Measurements from ENCODE around the gene PDGFD. TPM values are rescaled to one million over a fixed set of nuclear protein-coding genes. Genes with fewer than 3 reads are reported as not detected.

Gene PDGFD
- total RNA-seq, 6 experiments from 2014 or later = 0.37 to 0.69 (median 0.42) TPM

DNA sequence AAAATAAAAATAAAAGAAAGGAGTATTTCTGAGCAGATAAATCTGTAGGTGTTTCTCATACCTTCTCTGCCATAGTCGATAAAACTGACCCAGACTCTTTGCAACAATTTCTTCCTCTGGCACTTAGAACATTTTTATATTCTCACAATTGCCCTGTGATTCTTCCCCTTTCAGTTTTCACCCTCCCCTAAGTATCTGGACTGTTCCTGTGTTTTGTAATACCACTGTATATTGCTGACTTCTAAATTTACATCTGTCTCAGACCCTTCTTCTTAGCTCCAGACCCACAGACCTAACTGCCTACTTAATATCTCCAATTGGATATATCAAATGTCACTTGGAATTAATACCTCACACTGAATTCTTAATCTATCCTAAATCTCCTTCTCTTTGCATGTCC lies 261.0 kb downstream of the PDGFD start:
- Mint-ChIP-seq H3K9me3 (no peaks in the 10 kb centered on the region), H3K4me1 (ENCODE audit: low read depth) (peaks cover 29% of the 10 kb centered on the region), H3K27me3 (ENCODE audit: insufficient read depth) (no peaks in the 10 kb centered on the region; the same call in 1 of the 2 replicates), H3K4me3 (no peak overlapping the region), H3K36me3 (ENCODE audit: low read depth) (no peaks in the 10 kb centered on the region), H3K27ac (no peak overlapping the region)
- TF ChIP-seq, protein P1, sequence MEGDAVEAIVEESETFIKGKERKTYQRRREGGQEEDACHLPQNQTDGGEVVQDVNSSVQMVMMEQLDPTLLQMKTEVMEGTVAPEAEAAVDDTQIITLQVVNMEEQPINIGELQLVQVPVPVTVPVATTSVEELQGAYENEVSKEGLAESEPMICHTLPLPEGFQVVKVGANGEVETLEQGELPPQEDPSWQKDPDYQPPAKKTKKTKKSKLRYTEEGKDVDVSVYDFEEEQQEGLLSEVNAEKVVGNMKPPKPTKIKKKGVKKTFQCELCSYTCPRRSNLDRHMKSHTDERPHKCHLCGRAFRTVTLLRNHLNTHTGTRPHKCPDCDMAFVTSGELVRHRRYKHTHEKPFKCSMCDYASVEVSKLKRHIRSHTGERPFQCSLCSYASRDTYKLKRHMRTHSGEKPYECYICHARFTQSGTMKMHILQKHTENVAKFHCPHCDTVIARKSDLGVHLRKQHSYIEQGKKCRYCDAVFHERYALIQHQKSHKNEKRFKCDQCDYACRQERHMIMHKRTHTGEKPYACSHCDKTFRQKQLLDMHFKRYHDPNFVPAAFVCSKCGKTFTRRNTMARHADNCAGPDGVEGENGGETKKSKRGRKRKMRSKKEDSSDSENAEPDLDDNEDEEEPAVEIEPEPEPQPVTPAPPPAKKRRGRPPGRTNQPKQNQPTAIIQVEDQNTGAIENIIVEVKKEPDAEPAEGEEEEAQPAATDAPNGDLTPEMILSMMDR (IDR thresholded peaks at IDR 0.05) = no peak
- DNase-seq = no peak

DNA sequence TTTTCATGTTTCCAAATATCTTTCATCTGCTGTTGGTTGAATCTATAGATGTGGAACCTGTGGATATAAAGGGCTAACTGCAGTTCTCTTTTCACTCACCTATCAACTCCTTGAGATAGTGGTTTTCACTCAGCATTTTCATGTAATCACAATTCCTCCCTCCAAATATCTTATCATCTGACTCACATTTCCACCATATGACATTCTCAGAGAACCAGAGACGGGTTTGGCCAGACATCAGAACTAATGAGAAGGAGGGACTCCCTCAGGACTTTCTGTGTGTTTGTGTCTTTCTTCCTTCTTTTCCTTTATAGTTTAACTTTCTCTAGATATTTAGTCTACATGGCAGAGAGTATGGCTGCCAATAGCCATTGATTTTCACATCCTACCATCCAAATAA lies 262.3 kb downstream of the PDGFD start:
- Mint-ChIP-seq H3K27me3 (ENCODE audit: insufficient read depth) (no peaks in the 10 kb centered on the region; the same call in 1 of the 2 replicates), H3K4me1 (ENCODE audit: low read depth) (peaks cover 33% of the 10 kb centered on the region), H3K9me3 (no peaks in the 10 kb centered on the region), H3K36me3 (ENCODE audit: low read depth) (no peaks in the 10 kb centered on the region), H3K4me3 (no peak overlapping the region), H3K27ac (no peak overlapping the region)
- DNase-seq = no peak
- TF ChIP-seq, protein P1 (IDR thresholded peaks at IDR 0.05) = no peak

DNA sequence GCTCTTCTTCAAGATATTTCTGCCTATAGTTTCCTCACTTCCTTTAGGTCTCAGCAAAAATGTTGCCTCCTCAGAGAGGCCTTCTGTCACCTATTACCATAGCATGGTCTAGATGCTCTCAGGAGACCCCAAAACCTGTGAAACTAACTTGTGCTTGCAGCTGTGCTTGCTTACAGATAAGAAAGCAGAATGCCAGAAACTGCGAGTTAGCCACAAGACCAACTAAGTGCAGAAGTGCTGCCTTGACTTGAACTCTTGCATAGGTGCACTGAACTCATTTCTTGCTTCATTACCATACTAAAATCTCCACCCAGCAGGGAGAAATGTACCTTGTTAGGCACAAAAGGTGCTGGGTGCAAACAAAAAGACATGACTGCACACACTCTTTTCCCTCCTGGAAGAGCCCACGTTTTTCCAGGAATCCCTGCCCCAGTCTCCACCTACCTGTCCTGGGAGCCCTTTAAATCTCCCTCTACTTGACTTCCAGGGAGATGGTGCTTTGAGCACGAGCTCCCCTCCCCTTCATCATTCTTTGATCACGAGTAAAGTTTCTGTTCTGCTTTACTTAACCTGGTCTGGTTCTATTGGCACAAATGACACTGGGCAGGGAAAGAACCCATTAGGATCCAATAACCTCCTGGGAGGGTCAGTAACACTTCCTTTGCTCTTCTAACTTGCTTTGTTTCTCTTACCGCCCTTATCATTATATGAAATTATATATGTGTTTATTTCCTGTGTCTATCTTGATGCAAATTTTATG lies 265.2 kb downstream of the PDGFD start:
- no peak overlapping the region for H3K4me3 Mint-ChIP-seq
- no peak for DNase-seq
- peaks cover 58% of the 10 kb centered on the region for H3K4me1 Mint-ChIP-seq (ENCODE audit: low read depth)
- H3K36me3 Mint-ChIP-seq (ENCODE audit: low read depth) = no peaks in the 10 kb centered on the region
- H3K9me3 Mint-ChIP-seq = no peaks in the 10 kb centered on the region
- TF ChIP-seq, protein P1 (IDR thresholded peaks at IDR 0.05) = no peak
- no peak overlapping the region for H3K27ac Mint-ChIP-seq
- H3K27me3 Mint-ChIP-seq (ENCODE audit: insufficient read depth) = no peaks in the 10 kb centered on the region; the same call in 1 of the 2 replicates

DNA sequence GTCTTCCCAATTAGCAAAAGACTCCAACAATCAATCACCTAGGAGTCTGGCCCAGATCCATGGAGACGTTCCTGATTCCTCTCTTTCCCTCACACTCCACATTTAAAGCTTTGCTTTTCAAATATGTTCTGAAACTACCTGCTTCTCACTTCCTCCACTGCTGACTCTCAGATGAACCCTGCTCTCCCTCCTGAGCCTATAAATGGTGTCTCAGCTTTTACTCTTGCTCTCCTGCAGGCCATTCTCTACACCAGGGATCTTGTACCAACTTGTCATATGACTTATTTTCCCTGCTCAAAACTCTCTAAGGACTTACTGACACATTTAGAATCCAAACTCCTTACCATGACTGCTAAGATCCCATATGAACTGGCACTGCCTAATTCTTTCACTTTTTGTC lies 265.9 kb downstream of the PDGFD start:
- H3K4me3 Mint-ChIP-seq = no peak overlapping the region
- no peak for DNase-seq

DNA sequence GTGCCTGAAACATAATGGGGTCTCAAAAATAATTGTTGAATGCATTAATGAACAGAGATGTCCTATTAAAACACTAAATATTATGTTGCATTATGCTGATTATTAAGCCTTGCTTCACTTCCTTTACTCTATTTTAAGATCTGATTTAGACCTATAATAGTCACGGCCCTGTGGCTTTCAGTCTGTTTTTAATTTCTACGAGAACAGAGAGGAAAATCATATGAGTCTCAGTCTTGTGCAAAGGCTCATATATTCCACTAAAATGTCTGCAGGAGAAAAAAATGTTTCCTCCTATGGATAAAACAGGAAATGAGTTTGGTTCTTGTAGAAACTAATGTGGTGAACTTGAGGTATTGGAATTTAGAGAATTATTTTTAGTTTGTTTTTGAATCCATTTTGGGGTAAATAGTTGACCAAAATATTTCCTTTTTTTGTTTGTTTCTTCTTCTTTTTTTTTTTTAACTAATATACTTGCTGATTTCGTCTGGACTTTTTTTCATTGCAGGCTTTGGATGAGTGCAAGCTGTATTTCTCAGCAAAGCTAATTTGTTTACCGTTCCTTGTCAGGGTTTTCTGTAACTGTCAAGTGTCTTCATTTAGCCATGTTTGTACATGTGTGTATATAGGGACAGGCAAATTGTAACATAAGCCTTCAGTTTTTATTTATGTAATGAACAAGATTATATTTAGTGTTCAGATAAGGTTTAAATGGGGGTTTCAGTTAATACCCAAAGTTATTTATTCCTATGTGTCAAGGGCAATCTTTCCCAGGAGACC lies 266.6 kb downstream of the PDGFD start:
- TF ChIP-seq, protein P1 (IDR thresholded peaks at IDR 0.05) = no peak
- H3K9me3 Mint-ChIP-seq = no peaks in the 10 kb centered on the region
- peak overlapping the region; percentile 25 for H3K27ac Mint-ChIP-seq
- peak overlapping the region; percentile 22; the same call in 1 of the 2 replicates for H3K4me3 Mint-ChIP-seq
- H3K36me3 Mint-ChIP-seq (ENCODE audit: low read depth) = no peaks in the 10 kb centered on the region
- peaks cover 73% of the 10 kb centered on the region for H3K4me1 Mint-ChIP-seq (ENCODE audit: low read depth)
- no peaks in the 10 kb centered on the region; the same call in 1 of the 2 replicates for H3K27me3 Mint-ChIP-seq (ENCODE audit: insufficient read depth)
- no peak for DNase-seq

More for the DNA sequence above, 265.9 kb downstream of the PDGFD start:
- Mint-ChIP-seq H3K4me1 (ENCODE audit: low read depth) (peaks cover 65% of the 10 kb centered on the region), H3K9me3 (no peaks in the 10 kb centered on the region), H3K27ac (peak overlapping the region; percentile 9; the same call in 1 of the 2 replicates), H3K27me3 (ENCODE audit: insufficient read depth) (no peaks in the 10 kb centered on the region; the same call in 1 of the 2 replicates), H3K36me3 (ENCODE audit: low read depth) (no peaks in the 10 kb centered on the region)
- TF ChIP-seq, protein P1 (IDR thresholded peaks at IDR 0.05) = no peak

Data from HFFc6 (cell line).